BE2C (cell line): Measurements from ENCODE around the gene MYO18B.

Experiments used
- DNase-seq: peaks from one replicate; pipeline ENCODE4 v3.0.0-alpha.2; 2020
- H3K27me3 ChIP-seq: fragments of 250-450 bp; sonication (Bioruptor Pico); 2 replicates; pipeline ENCODE4 v1.5.1; 2020; ENCODE audit warnings: mild to moderate bottlenecking
- H3K36me3 ChIP-seq: fragments of 250-450 bp; sonication (Bioruptor Pico); 2 replicates; pipeline ENCODE4 v1.5.1; 2020; ENCODE audit warnings: mild to moderate bottlenecking
- H3K4me1 ChIP-seq: fragments of 250-450 bp; sonication (Bioruptor Pico); 2 replicates; pipeline ENCODE4 v1.5.1; 2020
- H3K4me3 ChIP-seq: 2 replicates; pipeline ENCODE4 v1.5.1; 2011; ENCODE audit warnings: low read depth, low read length
- H3K9me3 ChIP-seq: fragments of 250-450 bp; sonication (Bioruptor Pico); 2 replicates; pipeline ENCODE4 v1.5.1; 2020
- TF ChIP-seq, protein P1 (sequence below): IDR thresholded peaks from 2 replicates; pipeline ENCODE4 v1.5.1; 2012; ENCODE audit warnings: mild to moderate bottlenecking, low read depth, low read length

MYO18B gene

DNA sequence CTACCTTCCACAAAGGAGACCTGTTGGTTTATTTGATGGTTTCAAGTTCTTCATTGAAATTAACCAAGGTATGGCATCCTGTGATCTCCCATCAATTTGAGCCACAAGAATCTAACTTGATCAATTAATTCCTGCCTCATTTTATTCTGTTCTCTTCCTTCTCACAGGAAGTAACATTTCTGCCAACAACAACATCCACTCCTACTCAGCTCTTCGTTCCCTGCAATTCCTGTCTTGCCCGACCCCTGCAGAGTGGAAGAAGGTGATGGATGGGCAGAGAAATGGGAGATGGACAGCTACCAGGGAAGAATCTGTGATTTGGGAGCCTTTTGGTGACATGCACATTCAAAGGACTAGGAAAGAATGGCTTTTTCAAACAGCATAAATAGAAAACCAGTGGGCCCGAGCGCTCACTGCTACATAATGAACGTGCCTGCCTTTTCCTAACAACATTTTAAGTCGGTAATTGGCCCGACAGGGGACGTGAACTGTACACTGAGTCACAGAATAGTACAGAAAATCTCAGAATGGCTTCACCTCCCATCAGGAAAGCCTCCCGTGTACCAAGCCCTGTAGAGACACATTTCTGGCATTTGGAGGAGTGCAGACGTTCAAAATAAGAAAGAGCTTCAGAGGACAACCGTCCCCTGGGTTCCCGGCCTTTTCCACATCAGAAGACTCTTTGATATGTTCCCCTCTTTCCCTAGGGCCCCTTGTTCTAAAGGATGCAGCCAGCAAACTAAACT, 314.6 kb downstream of the MYO18B start:
- TF ChIP-seq, protein P1, sequence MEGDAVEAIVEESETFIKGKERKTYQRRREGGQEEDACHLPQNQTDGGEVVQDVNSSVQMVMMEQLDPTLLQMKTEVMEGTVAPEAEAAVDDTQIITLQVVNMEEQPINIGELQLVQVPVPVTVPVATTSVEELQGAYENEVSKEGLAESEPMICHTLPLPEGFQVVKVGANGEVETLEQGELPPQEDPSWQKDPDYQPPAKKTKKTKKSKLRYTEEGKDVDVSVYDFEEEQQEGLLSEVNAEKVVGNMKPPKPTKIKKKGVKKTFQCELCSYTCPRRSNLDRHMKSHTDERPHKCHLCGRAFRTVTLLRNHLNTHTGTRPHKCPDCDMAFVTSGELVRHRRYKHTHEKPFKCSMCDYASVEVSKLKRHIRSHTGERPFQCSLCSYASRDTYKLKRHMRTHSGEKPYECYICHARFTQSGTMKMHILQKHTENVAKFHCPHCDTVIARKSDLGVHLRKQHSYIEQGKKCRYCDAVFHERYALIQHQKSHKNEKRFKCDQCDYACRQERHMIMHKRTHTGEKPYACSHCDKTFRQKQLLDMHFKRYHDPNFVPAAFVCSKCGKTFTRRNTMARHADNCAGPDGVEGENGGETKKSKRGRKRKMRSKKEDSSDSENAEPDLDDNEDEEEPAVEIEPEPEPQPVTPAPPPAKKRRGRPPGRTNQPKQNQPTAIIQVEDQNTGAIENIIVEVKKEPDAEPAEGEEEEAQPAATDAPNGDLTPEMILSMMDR: no peak
- Histone ChIP-seq H3K4me1 (peaks cover 17% of the 10 kb centered on the region), H3K4me3 (no peak overlapping the region), H3K9me3 (no peaks in the 10 kb centered on the region), H3K27me3 (no peaks in the 10 kb centered on the region), H3K36me3 (no peaks in the 10 kb centered on the region)
- no peak for DNase-seq

DNA sequence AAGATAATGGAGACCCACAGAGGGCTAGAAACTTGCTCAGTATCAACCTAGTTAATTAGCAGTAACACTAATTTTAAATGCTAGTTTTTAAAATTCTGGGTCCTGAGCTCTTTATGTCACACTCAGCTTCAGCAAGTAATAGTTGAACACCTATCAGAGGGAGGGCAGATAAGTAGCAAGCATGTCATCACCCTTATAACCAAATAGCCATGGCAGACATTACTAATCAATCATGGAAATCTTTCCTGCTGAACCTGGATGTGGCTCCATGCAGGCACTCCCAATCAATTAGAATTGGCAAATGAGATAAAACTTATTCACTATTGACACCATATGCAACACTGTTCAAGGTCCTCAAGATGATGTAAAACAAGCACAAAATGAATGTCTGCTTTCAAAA, 315.7 kb downstream of the MYO18B start:
- TF ChIP-seq, protein P1: no peak
- no peaks in the 10 kb centered on the region for H3K36me3 ChIP-seq
- no peak overlapping the region for H3K4me3 ChIP-seq
- DNase-seq: no peak
- peaks cover 17% of the 10 kb centered on the region for H3K4me1 ChIP-seq
- no peaks in the 10 kb centered on the region for H3K9me3 ChIP-seq
- no peaks in the 10 kb centered on the region for H3K27me3 ChIP-seq

DNA sequence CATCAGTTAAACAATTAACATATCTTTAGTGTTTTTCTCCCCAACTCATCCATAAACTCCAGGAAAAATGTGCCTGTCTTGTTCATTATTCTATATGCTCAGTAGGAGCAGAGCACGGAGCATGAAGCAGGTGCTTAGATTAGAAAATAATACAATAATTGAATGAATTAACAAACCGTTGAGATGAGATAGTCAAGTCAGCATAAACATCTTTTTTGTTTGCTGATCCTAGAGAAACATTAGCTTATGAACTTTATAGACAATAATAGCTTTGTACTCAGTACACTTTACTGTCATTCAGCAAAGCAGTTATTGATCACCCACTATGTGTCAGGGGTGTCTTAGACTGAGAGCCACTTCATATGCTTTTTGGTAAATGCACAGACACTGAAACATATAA, 322.1 kb downstream of the MYO18B start:
- H3K4me3 ChIP-seq: no peak overlapping the region
- H3K27me3 ChIP-seq: no peaks in the 10 kb centered on the region
- TF ChIP-seq, protein P1: no peak
- no peaks in the 10 kb centered on the region; the same call in 1 of the 2 replicates for H3K4me1 ChIP-seq
- H3K36me3 ChIP-seq: no peaks in the 10 kb centered on the region
- DNase-seq: no peak
- H3K9me3 ChIP-seq: no peaks in the 10 kb centered on the region; the same call in 1 of the 2 replicates

DNA sequence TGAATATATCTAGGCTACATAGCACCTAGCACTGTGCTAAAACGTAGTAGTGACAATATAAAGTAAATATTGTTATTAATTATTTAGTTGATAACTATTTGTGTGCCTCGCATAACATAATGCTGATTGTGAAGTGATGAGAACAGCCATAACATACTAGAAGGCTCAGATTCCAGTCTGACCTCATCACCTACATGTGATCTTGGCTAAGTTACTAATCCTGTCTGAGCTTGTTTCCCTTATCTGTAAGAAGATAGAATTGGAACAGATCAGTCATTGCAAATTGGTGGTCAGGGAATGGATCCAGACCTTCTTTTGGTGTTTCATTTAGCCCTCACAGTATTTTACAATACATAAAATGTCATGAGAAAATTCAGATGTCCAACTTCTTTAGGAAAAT, 323.9 kb downstream of the MYO18B start:
- H3K36me3 ChIP-seq: no peaks in the 10 kb centered on the region
- TF ChIP-seq, protein P1: no peak
- H3K4me3 ChIP-seq: no peak overlapping the region
- no peaks in the 10 kb centered on the region; the same call in 1 of the 2 replicates for H3K9me3 ChIP-seq
- no peak for DNase-seq
- H3K4me1 ChIP-seq: no peaks in the 10 kb centered on the region; the same call in 1 of the 2 replicates
- H3K27me3 ChIP-seq: no peaks in the 10 kb centered on the region

DNA sequence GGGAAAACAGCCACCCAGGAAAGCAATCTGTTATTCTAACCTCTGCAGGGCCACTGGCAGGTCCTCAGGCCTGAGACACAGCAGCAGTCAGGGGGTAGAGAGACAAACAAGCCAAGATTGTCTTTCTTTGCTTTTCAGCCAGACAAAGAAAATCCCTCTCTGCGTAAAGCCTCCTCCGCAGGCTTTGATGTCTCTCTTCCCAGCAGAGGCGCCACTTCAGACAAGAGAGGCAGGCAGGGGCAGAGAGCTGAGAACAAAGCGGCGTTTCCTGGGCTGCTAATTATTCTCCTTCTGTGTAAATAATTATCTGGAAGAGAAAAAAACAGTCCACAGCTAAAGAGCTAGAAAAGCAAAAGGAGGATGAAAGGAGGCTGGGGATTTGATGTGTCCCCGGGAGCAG, 324.5 kb downstream of the MYO18B start:
- Histone ChIP-seq H3K4me1 (no peaks in the 10 kb centered on the region; the same call in 1 of the 2 replicates), H3K9me3 (no peaks in the 10 kb centered on the region; the same call in 1 of the 2 replicates), H3K36me3 (no peaks in the 10 kb centered on the region), H3K27me3 (no peaks in the 10 kb centered on the region), H3K4me3 (no peak overlapping the region)
- DNase-seq: no peak
- TF ChIP-seq, protein P1: no peak

DNA sequence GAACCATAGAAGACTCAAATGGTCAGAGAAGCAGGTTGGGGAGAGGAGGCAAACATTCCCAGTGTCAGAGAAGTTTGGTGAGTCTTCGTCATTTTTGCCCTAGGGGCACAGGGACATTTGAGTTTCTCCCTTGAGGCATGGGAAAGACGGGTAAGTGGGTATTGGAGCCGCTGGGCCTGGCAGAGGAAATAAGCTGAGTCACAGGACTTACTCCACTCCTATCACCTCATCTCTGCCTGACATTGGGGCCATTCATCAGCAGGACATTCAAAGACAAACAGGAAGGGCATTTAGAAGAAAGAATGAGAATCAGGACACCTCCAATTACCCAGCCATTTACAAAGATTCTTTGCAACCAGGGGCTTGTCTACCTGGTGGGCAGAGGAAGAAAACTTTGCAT, 326.6 kb downstream of the MYO18B start:
- TF ChIP-seq, protein P1: no peak
- no peaks in the 10 kb centered on the region; the same call in 1 of the 2 replicates for H3K9me3 ChIP-seq
- no peaks in the 10 kb centered on the region for H3K27me3 ChIP-seq
- DNase-seq: no peak
- H3K4me3 ChIP-seq: no peak overlapping the region
- H3K4me1 ChIP-seq: no peaks in the 10 kb centered on the region; the same call in 1 of the 2 replicates
- no peaks in the 10 kb centered on the region for H3K36me3 ChIP-seq
